ENCODE data around the gene RUSC2.
A peak's percentile ranks its signal among the peaks of the same experiment; 100 is the strongest.
"Not testable (repeated sequence)": the region's sequence is repeated elsewhere in the genome, so short reads cannot be mapped to it uniquely, and the experiment has no call there.

Gene RUSC2

GRCh38 chr9:35489313-35490154 is at the start of gene RUSC2:
Gene RUSC2 (plus strand): TSS chr9:35490111. CDS start chr9:35546522, 56,411 bp downstream.
- DNase-seq, result peak; percentile 47

GRCh38 chr9:35446012-35446411 is 43.9 kb upstream of the RUSC2 start:
- no peak for DNase-seq

GRCh38 chr9:35448496-35448895 is 41.4 kb upstream of the RUSC2 start:
- DNase-seq, result no peak

GRCh38 chr9:35452481-35452880 is 37.4 kb upstream of the RUSC2 start:
- DNase-seq, result no peak

- DNase-seq, result no peak
Measured at GRCh38 chr9:35453786-35454185, 36.1 kb upstream of the RUSC2 start.

- DNase-seq, result no peak
Measured at GRCh38 chr9:35464141-35465025, 25.5 kb upstream of the RUSC2 start.

- DNase-seq, result no peak
Measured at GRCh38 chr9:35470340-35470739, 19.6 kb upstream of the RUSC2 start.

- no peak for DNase-seq
Measured at GRCh38 chr9:35470894-35471293, 19.0 kb upstream of the RUSC2 start.

- DNase-seq, result no peak
Measured at GRCh38 chr9:35476596-35476995, 13.3 kb upstream of the RUSC2 start.

GRCh38 chr9:35477211-35477855 is 12.6 kb upstream of the RUSC2 start:
- not testable (repeated sequence) for DNase-seq

- no peak for DNase-seq
Measured at GRCh38 chr9:35478871-35479270, 11.0 kb upstream of the RUSC2 start.

GRCh38 chr9:35481347-35481975 is 8.4 kb upstream of the RUSC2 start:
- DNase-seq, result no peak

GRCh38 chr9:35482071-35482470 is 7.8 kb upstream of the RUSC2 start:
- DNase-seq, result no peak

- DNase-seq, result no peak
Measured at GRCh38 chr9:35484406-35484805, 5.5 kb upstream of the RUSC2 start.

- DNase-seq, result no peak
Measured at GRCh38 chr9:35487081-35487480, 2.8 kb upstream of the RUSC2 start.

GRCh38 chr9:35488021-35488420 is 1.9 kb upstream of the RUSC2 start:
- no peak for DNase-seq

GRCh38 chr9:35488566-35489312 is 1.2 kb upstream of the RUSC2 start:
- no peak for DNase-seq

- no peak for DNase-seq
Measured at GRCh38 chr9:35490155-35490909, 421 bp downstream of the RUSC2 start.

- no peak for DNase-seq
Measured at GRCh38 chr9:35490910-35491465, 1.1 kb downstream of the RUSC2 start.

GRCh38 chr9:35493119-35493518 is 3.2 kb downstream of the RUSC2 start:
- DNase-seq, result not testable (repeated sequence)

GRCh38 chr9:35495984-35496383 is 6.1 kb downstream of the RUSC2 start:
- DNase-seq, result no peak
